ENCODE measurements around the gene OR2V1. TPM values are rescaled to one million over a fixed set of nuclear protein-coding genes. Genes with fewer than 3 reads are reported as not detected.
"Not testable (repeated sequence)": the region's sequence is repeated elsewhere in the genome, so short reads cannot be mapped to it uniquely, and the experiment has no call there.

The OR2V1 gene
- total and polyA plus RNA-seq, 2 of the 13 experiments (the other 11 are each of a cell fraction or from before 2014, with no cell fraction given) = not detected

DNA sequence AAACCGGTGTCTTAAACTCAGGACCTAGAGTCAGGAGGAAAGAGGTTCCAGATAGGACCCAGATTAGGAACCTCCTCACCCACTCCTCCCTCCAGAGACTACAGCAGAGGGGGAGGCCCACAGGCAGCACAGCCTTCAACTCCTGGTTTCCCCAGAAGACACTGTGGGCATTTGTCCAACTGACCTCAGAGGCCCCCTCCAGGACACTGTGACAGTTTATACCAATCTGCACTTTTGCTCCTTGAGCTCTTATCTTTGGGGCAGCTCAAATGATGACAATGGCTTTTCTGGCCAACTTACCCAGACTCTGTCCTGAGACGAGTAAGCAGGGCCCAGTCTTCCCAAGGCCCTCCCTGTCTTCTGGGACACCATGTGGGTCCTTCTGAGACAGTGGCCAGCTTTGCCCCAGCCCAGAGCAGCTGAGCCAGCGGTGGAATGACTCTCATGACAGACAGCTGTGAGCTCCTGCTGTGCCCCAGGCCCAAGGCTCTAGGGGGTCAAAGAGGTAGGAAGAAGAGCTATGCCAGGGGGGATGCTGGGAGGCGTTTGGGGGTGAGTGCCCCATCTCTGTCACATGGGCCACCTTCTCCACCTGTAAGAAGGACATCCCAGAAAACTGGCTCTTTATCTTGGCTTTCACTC is 30.7 kb upstream of the OR2V1 start:
- H3K9me3 ChIP-seq (ENCODE audit: low read length) = no peaks in the 10 kb centered on the region
- H4K20me1 ChIP-seq (ENCODE audit: insufficient read depth, low read length) = no peaks in the 10 kb centered on the region
- peak overlapping the region; percentile 62 for H3K4me2 ChIP-seq (ENCODE audit: low read depth, low read length)
- CTCF ChIA-PET (ENCODE audit: low intra/inter-chr PET ratio, low total read pairs) = no interaction called here
- ATAC-seq (peak; percentile 9; the same call in 1 of the 3 replicates), FAIRE-seq (no peak), DNase-seq (ENCODE audit: low spot score) (no peak)
- POLR2A ChIA-PET = no interaction called here
- H3K27ac ChIP-seq (ENCODE audit: extremely low read length, insufficient read depth, low read length) = no peak overlapping the region
- in situ Hi-C loops (cut with HindIII; ENCODE audit: extremely low pct_ligation_motif_present, low pct_unique_long_range_greater_than_20kb) (no loop called here), intact Hi-C loops (cut with micrococcal nuclease; ENCODE audit: unreplicated experiment) (no loop called here)
- 33% methylated on average over 3 of the region's 4 CpGs for WGBS (ENCODE audit: low lambda C conversion rate)
- H3K79me2 ChIP-seq (ENCODE audit: insufficient read depth, low read length) = no peaks in the 10 kb centered on the region
- peak; percentile 9; the same call in 1 of the 2 replicates for TF ChIP-seq HNF4A (CRISPR knock-in tag; IDR thresholded peaks at IDR 0.05)
- TF ChIP-seq REXO4 (CRISPR knock-in tag; IDR thresholded peaks at IDR 0.05; ENCODE audit: borderline replicate concordance) = no peak
- peaks cover 32% of the 10 kb centered on the region for H3K4me1 ChIP-seq (ENCODE audit: insufficient read depth, low read length)
- BruUV-seq (replicated peaks) = no TSS peak
- peaks cover 0 to 5% of the 10 kb centered on the region in 2 experiments; a peak in 2 of 5 replicates for H3K27me3 ChIP-seq (ENCODE audit: control insufficient read depth in 1 of 2, insufficient read depth in 2 of 2, low read length in 2 of 2)
- no peak overlapping the region for H3K9ac ChIP-seq (ENCODE audit: insufficient read depth, low read depth, low read length)
- H2AFZ ChIP-seq (ENCODE audit: low read length) = no peak overlapping the region
- H3K4me3 ChIP-seq (replicated peaks in 1 of 3; ENCODE audit: insufficient read depth in 1 of 3, low read depth in 2 of 3, low read length in 3 of 3) = peak overlapping the region in 1 of 3 experiments; percentile 18; a peak in 1 of 6 replicates
- H3K36me3 ChIP-seq (replicated peaks in 1 of 2; ENCODE audit: control insufficient read depth in 1 of 2, insufficient read depth in 2 of 2, low read length in 2 of 2) = no peaks in the 10 kb centered on the region

GRCh38 chr5:181160755-181161533 is 30.0 kb upstream of the OR2V1 start:
- H3K9ac ChIP-seq (ENCODE audit: insufficient read depth, low read depth, low read length); H4K20me1 ChIP-seq (ENCODE audit: insufficient read depth, low read length); H3K27me3 ChIP-seq (ENCODE audit: control insufficient read depth in 1 of 2, insufficient read depth in 2 of 2, low read length in 2 of 2); H3K9me3 ChIP-seq (ENCODE audit: low read length); FAIRE-seq; H3K36me3 ChIP-seq (replicated peaks in 1 of 2; ENCODE audit: control insufficient read depth in 1 of 2, insufficient read depth in 2 of 2, low read length in 2 of 2); DNase-seq (ENCODE audit: low spot score); in situ Hi-C loops (cut with HindIII; ENCODE audit: extremely low pct_ligation_motif_present, low pct_unique_long_range_greater_than_20kb); ATAC-seq; intact Hi-C loops (cut with micrococcal nuclease; ENCODE audit: unreplicated experiment); H3K4me3 ChIP-seq (replicated peaks in 1 of 3; ENCODE audit: insufficient read depth in 1 of 3, low read depth in 2 of 3, low read length in 3 of 3); CTCF ChIA-PET (ENCODE audit: low intra/inter-chr PET ratio, low total read pairs); H3K79me2 ChIP-seq (ENCODE audit: insufficient read depth, low read length); H2AFZ ChIP-seq (ENCODE audit: low read length); BruUV-seq (replicated peaks); H3K27ac ChIP-seq (ENCODE audit: extremely low read length, insufficient read depth, low read length); POLR2A ChIA-PET; TF ChIP-seq SP1 (IDR thresholded peaks at IDR 0.05); CREB1 (CRISPR knock-in tag; IDR thresholded peaks at IDR 0.05): not testable (repeated sequence)
- Histone ChIP-seq H3K4me2 (ENCODE audit: low read depth, low read length) (peak overlapping the region; percentile 62), H3K4me1 (ENCODE audit: insufficient read depth, low read length) (peaks cover 32% of the 10 kb centered on the region)
- 47% methylated on average over 13 of the region's 48 CpGs for WGBS (ENCODE audit: low lambda C conversion rate)
- TF ChIP-seq SP1 (CRISPR knock-in tag; IDR thresholded peaks at IDR 0.05) = peak; percentile 36; the same call in 1 of the 2 replicates
- 0 out of 2 replicates have a peak, but pooled peaks have one; percentile 41 for TF ChIP-seq RNF2 (conservative IDR thresholded peaks at IDR 0.05; ENCODE audit: low read depth)
- 0 out of 2 replicates have a peak, but pooled peaks have one; percentile 8 for TF ChIP-seq CREB1 (IDR thresholded peaks at IDR 0.05)
